ENCODE measurements around the gene FMNL3. TPM values are rescaled to one million over a fixed set of nuclear protein-coding genes. Genes with fewer than 3 reads are reported as not detected.

FMNL3 gene
- polyA plus RNA-seq, 1 donor from 2014 or later, result 9.3 TPM

DNA sequence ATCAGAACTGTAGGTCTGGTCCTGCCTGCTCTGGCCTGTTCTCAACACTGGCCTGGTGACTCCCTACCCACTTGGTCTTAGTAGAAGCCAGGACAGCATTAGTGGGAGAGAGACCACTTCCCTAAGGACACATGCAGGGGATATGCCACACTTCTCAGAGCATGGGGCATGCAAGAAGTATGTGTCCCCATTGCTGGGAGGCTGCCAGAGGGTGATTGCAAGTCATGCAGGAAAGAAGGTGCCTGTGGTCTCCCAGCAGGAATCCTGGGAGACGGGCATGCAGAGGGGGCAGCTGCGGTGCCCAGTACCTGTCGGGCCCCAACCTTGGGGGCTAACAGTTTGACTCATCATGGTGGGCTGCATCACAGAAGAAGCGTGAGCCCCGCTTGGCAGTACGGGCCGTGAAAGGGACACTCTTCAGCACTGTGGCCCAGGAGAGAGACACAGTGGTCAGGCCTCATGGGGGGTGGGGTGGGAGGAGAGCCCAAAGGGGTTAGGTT lies 60.8 kb downstream of the FMNL3 start:
- Histone ChIP-seq H3F3A (ENCODE audit: insufficient read depth, low read length, poor library complexity, severe bottlenecking) (no peaks in the 10 kb centered on the region), H3K4me3 (ENCODE audit: low read length) (no peak overlapping the region), H3K9me2 (ENCODE audit: insufficient read depth, low read length) (no peaks in the 10 kb centered on the region), H3K9me3 (ENCODE audit: low read length) (no peaks in the 10 kb centered on the region), H2AFZ (ENCODE audit: low read depth, low read length) (no peak overlapping the region), H3K79me2 (replicated peaks; ENCODE audit: insufficient read depth, low read length) (no peaks in the 10 kb centered on the region), H3K9ac (ENCODE audit: low read length) (no peak overlapping the region), H3K27me3 (ENCODE audit: insufficient read depth, low read depth, low read length) (no peaks in the 10 kb centered on the region), H3K4me2 (ENCODE audit: low read length) (no peak overlapping the region), H3K27ac (ENCODE audit: low read length) (no peak overlapping the region), H4K20me1 (ENCODE audit: insufficient read depth) (no peaks in the 10 kb centered on the region), H3K36me3 (ENCODE audit: insufficient read depth, low read length) (peaks cover 6% of the 10 kb centered on the region)
- TF ChIP-seq POLR2AphosphoS5 (IDR thresholded peaks at IDR 0.05), result no peak
- TF ChIP-seq, protein P1, sequence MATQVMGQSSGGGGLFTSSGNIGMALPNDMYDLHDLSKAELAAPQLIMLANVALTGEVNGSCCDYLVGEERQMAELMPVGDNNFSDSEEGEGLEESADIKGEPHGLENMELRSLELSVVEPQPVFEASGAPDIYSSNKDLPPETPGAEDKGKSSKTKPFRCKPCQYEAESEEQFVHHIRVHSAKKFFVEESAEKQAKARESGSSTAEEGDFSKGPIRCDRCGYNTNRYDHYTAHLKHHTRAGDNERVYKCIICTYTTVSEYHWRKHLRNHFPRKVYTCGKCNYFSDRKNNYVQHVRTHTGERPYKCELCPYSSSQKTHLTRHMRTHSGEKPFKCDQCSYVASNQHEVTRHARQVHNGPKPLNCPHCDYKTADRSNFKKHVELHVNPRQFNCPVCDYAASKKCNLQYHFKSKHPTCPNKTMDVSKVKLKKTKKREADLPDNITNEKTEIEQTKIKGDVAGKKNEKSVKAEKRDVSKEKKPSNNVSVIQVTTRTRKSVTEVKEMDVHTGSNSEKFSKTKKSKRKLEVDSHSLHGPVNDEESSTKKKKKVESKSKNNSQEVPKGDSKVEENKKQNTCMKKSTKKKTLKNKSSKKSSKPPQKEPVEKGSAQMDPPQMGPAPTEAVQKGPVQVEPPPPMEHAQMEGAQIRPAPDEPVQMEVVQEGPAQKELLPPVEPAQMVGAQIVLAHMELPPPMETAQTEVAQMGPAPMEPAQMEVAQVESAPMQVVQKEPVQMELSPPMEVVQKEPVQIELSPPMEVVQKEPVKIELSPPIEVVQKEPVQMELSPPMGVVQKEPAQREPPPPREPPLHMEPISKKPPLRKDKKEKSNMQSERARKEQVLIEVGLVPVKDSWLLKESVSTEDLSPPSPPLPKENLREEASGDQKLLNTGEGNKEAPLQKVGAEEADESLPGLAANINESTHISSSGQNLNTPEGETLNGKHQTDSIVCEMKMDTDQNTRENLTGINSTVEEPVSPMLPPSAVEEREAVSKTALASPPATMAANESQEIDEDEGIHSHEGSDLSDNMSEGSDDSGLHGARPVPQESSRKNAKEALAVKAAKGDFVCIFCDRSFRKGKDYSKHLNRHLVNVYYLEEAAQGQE (IDR thresholded peaks at IDR 0.05; ENCODE audit: borderline replicate concordance), result no peak
- TF ChIP-seq, protein P2, sequence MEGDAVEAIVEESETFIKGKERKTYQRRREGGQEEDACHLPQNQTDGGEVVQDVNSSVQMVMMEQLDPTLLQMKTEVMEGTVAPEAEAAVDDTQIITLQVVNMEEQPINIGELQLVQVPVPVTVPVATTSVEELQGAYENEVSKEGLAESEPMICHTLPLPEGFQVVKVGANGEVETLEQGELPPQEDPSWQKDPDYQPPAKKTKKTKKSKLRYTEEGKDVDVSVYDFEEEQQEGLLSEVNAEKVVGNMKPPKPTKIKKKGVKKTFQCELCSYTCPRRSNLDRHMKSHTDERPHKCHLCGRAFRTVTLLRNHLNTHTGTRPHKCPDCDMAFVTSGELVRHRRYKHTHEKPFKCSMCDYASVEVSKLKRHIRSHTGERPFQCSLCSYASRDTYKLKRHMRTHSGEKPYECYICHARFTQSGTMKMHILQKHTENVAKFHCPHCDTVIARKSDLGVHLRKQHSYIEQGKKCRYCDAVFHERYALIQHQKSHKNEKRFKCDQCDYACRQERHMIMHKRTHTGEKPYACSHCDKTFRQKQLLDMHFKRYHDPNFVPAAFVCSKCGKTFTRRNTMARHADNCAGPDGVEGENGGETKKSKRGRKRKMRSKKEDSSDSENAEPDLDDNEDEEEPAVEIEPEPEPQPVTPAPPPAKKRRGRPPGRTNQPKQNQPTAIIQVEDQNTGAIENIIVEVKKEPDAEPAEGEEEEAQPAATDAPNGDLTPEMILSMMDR (IDR thresholded peaks at IDR 0.05; ENCODE audit: poor library complexity, severe bottlenecking), result no peak
- no peak for TF ChIP-seq SMC3 (conservative IDR thresholded peaks at IDR 0.05; ENCODE audit: poor library complexity)
- no peak for TF ChIP-seq EP300 (conservative IDR thresholded peaks at IDR 0.05; ENCODE audit: poor library complexity, severe bottlenecking)
- TF ChIP-seq TAF1 (IDR thresholded peaks at IDR 0.05; ENCODE audit: low read depth), result no peak
- no peak for TF ChIP-seq RAD21 (conservative IDR thresholded peaks at IDR 0.05)
- no peak for TF ChIP-seq EZH2 (IDR thresholded peaks at IDR 0.05; ENCODE audit: borderline replicate concordance, insufficient read depth, low read length, poor library complexity, severe bottlenecking)

DNA sequence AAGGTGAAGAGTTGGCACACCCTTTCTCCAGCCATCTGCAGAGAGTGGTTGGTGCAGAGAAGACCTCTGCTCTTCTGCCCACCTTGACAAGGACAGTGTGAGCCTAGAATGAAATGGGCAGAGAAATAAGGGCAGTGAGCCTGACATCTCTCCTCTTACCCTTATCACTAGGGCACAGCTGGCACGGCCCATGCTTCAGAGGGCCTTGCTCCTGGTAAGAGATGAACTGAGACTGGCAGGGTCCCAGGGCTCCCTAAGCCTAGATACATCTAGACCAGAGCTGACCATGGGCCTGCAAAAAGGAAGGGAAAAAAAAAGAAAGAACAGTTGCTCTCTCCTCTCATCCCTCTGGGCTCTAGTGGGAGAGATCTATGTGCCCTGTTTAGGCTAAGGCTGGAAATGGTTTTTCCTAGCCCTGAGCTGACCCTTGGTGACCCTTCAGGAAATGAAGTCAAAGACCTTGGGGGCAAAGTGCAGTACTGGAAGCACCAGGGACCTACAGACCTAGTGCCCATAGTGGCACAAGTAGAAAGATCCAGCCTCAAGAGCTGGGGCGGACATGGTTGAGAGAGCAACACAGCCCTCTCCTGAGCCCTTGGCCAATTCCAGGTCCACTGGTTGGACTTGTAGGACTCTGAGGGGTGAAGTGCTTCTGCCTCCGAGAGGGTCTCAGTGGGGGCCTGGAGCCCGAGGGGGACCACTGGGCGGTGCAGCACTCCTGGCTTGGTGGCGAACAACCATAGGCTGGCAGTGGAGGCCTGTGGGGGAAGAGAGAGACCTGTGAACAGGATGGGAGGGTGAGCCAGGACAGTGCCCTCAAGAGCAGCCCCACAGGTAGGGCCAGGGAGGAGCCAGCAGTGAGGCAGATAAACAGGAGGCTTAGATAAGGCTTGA lies 61.8 kb downstream of the FMNL3 start:
- Histone ChIP-seq H3F3A (ENCODE audit: insufficient read depth, low read length, poor library complexity, severe bottlenecking) (no peaks in the 10 kb centered on the region), H3K4me3 (ENCODE audit: low read length) (no peak overlapping the region), H3K4me2 (ENCODE audit: low read length) (no peak overlapping the region), H3K9me3 (ENCODE audit: low read length) (no peaks in the 10 kb centered on the region), H3K79me2 (replicated peaks; ENCODE audit: insufficient read depth, low read length) (no peaks in the 10 kb centered on the region), H3K36me3 (ENCODE audit: insufficient read depth, low read length) (peaks cover 6% of the 10 kb centered on the region), H4K20me1 (ENCODE audit: insufficient read depth) (no peaks in the 10 kb centered on the region), H3K27ac (ENCODE audit: low read length) (no peak overlapping the region), H3K27me3 (ENCODE audit: insufficient read depth, low read depth, low read length) (no peaks in the 10 kb centered on the region), H3K9me2 (ENCODE audit: insufficient read depth, low read length) (no peaks in the 10 kb centered on the region), H2AFZ (ENCODE audit: low read depth, low read length) (no peak overlapping the region), H3K9ac (ENCODE audit: low read length) (no peak overlapping the region)
- TF ChIP-seq EZH2 (IDR thresholded peaks at IDR 0.05; ENCODE audit: borderline replicate concordance, insufficient read depth, low read length, poor library complexity, severe bottlenecking), result no peak
- TF ChIP-seq, protein P1 (IDR thresholded peaks at IDR 0.05; ENCODE audit: borderline replicate concordance), result no peak
- no peak for TF ChIP-seq TAF1 (IDR thresholded peaks at IDR 0.05; ENCODE audit: low read depth)
- no peak for TF ChIP-seq EP300 (conservative IDR thresholded peaks at IDR 0.05; ENCODE audit: poor library complexity, severe bottlenecking)
- TF ChIP-seq MXI1 (conservative IDR thresholded peaks at IDR 0.05; ENCODE audit: poor library complexity, severe bottlenecking), result no peak
- no peak for TF ChIP-seq RAD21 (conservative IDR thresholded peaks at IDR 0.05)
- TF ChIP-seq SMC3 (conservative IDR thresholded peaks at IDR 0.05; ENCODE audit: poor library complexity), result no peak
- TF ChIP-seq, protein P2 (IDR thresholded peaks at IDR 0.05; ENCODE audit: poor library complexity, severe bottlenecking), result no peak
- TF ChIP-seq POLR2AphosphoS5 (IDR thresholded peaks at IDR 0.05), result no peak
